Body of pancreas (tissue), 4 donors: ENCODE data around the gene OR14A16. TPM values are rescaled to one million over a fixed set of nuclear protein-coding genes. Genes with fewer than 3 reads are reported as not detected.

Experiments used
- ATAC-seq: fragments of 150-250 bp; one replicate; pipeline ENCODE4 v1.9.1; 2016
- DNase-seq, 4 donors: peaks; one replicate each; pipeline ENCODE4 v3.0.0-alpha.2; 2019
- H3K27ac ChIP-seq, 4 donors: fragments of 200-600 bp; sonication (generic); 1 replicate in 3 of 4; 2 replicates in 1 of 4; pipeline versions ENCODE4 v1.5.1 to v1.6.1; 2016 to 2019; ENCODE audit warnings: mild to moderate bottlenecking in 1 of 4, mixed read lengths in 1 of 4, moderate library complexity in 1 of 4
- H3K27me3 ChIP-seq, 2 donors: fragments of 200-600 bp; sonication (generic); one replicate each; pipeline ENCODE4 v1.6.0; 2016; ENCODE audit warnings: mild to moderate bottlenecking in 1 of 2
- H3K36me3 ChIP-seq, 2 donors: fragments of 200-600 bp; sonication (generic); replicated peaks in 1 of 2; 2 replicates each; pipeline ENCODE4 v1.5.1; 2016; ENCODE audit warnings: low read depth in 2 of 2; ENCODE audit not compliant: insufficient read depth in 1 of 2
- H3K4me1 ChIP-seq: fragments of 200-600 bp; sonication (generic); one replicate; pipeline ENCODE4 v1.6.0; 2016
- H3K4me3 ChIP-seq, 2 donors: fragments of 200-600 bp; sonication (generic); 1 replicate in 1 of 2; 2 replicates in 1 of 2; pipeline ENCODE4 v1.5.1; 2016 to 2019
- H3K9me3 ChIP-seq, 3 donors: fragments of 200-600 bp; sonication (generic); 1 replicate in 2 of 3; 2 replicates in 1 of 3; pipeline ENCODE4 v1.5.1; 2016
- POLR2A ChIP-seq, 3 donors: fragments of 450-650 bp; IDR thresholded peaks; one replicate each; pipeline ENCODE4 v1.6.1; 2016; ENCODE audit warnings: antibody characterized with exemption in 3 of 3, mild to moderate bottlenecking in 2 of 3
- WGBS, 2 donors: methylation state at CpG; one replicate each; pipeline ENCODE4 v1.1.5; 2017; 5-methylcytosine and 5-hydroxymethylcytosine counted together
- intact Hi-C: fragments of 100-400 bp; cut with DNase I; formaldehyde crosslinking; loops from one replicate; pipeline ENCODE4 v1.15.1; 2023
- total RNA-seq, 2 donors: library from RNA; depleted of rRNA; stranded (reverse); fragments of >200 nt; gene quantifications; one replicate each; pipeline ENCODE4 v1.1.0, GENCODE V29; 2016
- TF ChIP-seq, protein P1 (sequence below), 7 experiments: fragments of 450-650 bp in 4 of 7; fragments of 200-600 bp in 3 of 7; sonication (generic) in 3 of 7; IDR thresholded peaks; one replicate each; pipeline ENCODE4 v1.5.1; 2016 to 2019; ENCODE audit warnings: antibody characterized with exemption in 7 of 7

The OR14A16 gene, protein sequence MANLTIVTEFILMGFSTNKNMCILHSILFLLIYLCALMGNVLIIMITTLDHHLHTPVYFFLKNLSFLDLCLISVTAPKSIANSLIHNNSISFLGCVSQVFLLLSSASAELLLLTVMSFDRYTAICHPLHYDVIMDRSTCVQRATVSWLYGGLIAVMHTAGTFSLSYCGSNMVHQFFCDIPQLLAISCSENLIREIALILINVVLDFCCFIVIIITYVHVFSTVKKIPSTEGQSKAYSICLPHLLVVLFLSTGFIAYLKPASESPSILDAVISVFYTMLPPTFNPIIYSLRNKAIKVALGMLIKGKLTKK
- not detected for total RNA-seq

DNA sequence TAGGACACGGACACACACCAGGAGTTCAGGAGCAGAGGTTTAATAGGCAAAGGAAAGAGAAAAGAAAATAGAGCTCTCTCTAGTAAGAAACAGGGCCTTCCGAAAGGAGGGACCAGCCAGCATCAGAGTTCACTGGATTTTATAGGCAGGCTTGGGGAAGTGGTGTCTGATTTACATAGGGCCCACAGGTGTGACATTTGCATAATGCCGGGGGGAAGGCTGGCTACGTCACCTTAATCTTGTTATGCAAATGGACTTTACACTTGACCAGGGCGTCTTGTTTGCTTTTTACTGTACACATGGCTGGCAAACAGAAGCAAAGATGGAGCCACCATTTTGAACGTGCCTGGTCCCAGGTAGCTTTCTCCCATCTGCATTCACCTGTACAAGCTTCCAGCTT is at the start of gene OR14A16:
TSS of gene OR14A16 (minus strand) at position 97 of the 400 bp plus-strand sequence. CDS start 8,390 bp downstream, outside the sequence.
- TF ChIP-seq, protein P1, sequence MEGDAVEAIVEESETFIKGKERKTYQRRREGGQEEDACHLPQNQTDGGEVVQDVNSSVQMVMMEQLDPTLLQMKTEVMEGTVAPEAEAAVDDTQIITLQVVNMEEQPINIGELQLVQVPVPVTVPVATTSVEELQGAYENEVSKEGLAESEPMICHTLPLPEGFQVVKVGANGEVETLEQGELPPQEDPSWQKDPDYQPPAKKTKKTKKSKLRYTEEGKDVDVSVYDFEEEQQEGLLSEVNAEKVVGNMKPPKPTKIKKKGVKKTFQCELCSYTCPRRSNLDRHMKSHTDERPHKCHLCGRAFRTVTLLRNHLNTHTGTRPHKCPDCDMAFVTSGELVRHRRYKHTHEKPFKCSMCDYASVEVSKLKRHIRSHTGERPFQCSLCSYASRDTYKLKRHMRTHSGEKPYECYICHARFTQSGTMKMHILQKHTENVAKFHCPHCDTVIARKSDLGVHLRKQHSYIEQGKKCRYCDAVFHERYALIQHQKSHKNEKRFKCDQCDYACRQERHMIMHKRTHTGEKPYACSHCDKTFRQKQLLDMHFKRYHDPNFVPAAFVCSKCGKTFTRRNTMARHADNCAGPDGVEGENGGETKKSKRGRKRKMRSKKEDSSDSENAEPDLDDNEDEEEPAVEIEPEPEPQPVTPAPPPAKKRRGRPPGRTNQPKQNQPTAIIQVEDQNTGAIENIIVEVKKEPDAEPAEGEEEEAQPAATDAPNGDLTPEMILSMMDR (IDR thresholded peaks at IDR 0.05), result no peak
- no peak for TF ChIP-seq POLR2A (IDR thresholded peaks at IDR 0.05)

DNA sequence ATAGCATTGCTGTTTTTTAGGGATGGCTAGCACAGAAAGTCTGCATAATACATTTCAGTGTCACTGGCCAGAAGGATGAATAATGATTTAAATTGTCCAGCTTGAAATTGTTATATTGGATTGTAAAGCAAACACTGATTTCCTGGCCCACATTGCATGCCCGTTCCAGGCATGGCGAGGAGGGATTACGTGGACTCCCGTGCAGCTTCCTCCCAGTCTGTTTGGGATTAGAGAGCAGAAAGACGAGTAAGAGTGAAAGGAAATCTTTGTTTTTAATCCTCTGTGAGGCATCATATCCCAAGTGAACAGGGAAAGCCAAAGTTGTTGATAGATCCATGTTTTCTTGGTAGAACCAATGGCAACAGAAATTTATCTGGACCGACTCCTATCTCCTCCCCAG is 41.5 kb upstream of the OR14A16 start:
- Histone ChIP-seq H3K27ac (no peak overlapping the region), H3K4me1 (no peaks in the 10 kb centered on the region), H3K9me3 (peaks cover 0 to 4% (median 0%) of the 10 kb centered on the region in 3 donors), H3K4me3 (no peak overlapping the region), H3K27me3 (no peaks in the 10 kb centered on the region), H3K36me3 (no peaks in the 10 kb centered on the region)
- ATAC-seq (no peak), DNase-seq (no peak)
- WGBS, 2 donors, result 72 to 79% methylated on average over 6 of the region's 6 CpGs
- TF ChIP-seq, protein P1 (IDR thresholded peaks at IDR 0.05), result no peak
- no peak for TF ChIP-seq POLR2A (IDR thresholded peaks at IDR 0.05)
- intact Hi-C loops, result no loop called here

More for the DNA sequence above, at the start of gene OR14A16:
- intact Hi-C loops, result no loop called here
- Histone ChIP-seq H3K27ac (no peak within 1 kb of the TSS), H3K27me3 (no peaks in the 10 kb centered on the region), H3K9me3 (no peaks in the 10 kb centered on the region), H3K4me3 (no peak within 1 kb of the TSS), H3K4me1 (no peaks in the 10 kb centered on the region), H3K36me3 (no peaks in the 10 kb centered on the region)
- DNase-seq, result no peak
- ATAC-seq, result no peak
- 26 to 34% methylated on average over 6 of the region's 6 CpGs for WGBS, 2 donors

DNA sequence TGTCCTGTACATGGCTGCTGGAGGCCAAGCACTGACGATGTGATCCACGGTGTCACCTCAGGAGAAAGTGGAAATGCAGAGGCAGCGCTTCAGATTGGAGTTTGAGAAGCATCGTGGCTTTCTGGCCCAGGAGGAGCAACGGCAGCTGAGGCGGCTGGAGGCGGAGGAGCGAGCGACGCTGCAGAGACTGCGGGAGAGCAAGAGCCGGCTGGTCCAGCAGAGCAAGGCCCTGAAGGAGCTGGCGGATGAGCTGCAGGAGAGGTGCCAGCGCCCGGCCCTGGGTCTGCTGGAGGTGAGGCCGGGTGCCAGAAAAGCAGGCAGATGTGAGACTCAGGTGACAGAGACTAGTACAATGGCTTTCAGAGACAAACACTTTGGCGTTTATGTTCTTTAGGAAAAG is 40.7 kb upstream of the OR14A16 start:
- no peaks in the 10 kb centered on the region for H3K36me3 ChIP-seq
- intact Hi-C loops, result no loop called here
- DNase-seq, result no peak

DNA sequence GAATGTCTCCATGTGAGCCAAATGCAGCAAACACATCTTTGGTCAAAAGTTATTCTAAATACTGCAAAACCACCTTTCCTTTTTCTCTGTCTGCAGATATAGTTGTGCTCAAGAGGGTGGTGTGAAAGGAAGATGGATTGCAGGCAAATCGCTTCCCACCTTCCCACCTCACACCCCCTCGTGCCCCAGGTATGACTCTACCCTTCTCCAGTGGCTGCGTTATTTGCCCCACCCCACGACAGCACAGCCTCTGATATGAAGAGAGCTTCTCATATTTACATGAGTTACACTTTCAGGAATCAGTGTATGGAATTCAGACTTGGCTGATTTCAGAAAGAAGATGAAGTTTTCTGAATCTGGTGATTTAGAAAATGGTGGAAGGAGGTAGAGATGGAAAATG is 38.8 kb upstream of the OR14A16 start:
- intact Hi-C loops, result no loop called here
- no peak for ATAC-seq
- no peak for TF ChIP-seq POLR2A (IDR thresholded peaks at IDR 0.05)
- TF ChIP-seq, protein P1 (IDR thresholded peaks at IDR 0.05), result no peak

More for the DNA sequence above, 40.7 kb upstream of the OR14A16 start:
- H3K4me3 ChIP-seq, result no peak overlapping the region
- H3K27ac ChIP-seq, result no peak overlapping the region
- TF ChIP-seq, protein P1 (IDR thresholded peaks at IDR 0.05), result no peak
- TF ChIP-seq POLR2A (IDR thresholded peaks at IDR 0.05), result no peak
- no peaks in the 10 kb centered on the region for H3K9me3 ChIP-seq
- no peak for ATAC-seq
- WGBS, 2 donors, result 75 to 82% methylated on average over 17 of the region's 17 CpGs
- no peaks in the 10 kb centered on the region for H3K4me1 ChIP-seq
- H3K27me3 ChIP-seq, result no peaks in the 10 kb centered on the region

More for the DNA sequence above, 38.8 kb upstream of the OR14A16 start:
- Histone ChIP-seq H3K4me3 (no peak overlapping the region), H3K27ac (no peak overlapping the region), H3K9me3 (no peaks in the 10 kb centered on the region), H3K27me3 (no peaks in the 10 kb centered on the region), H3K4me1 (no peaks in the 10 kb centered on the region), H3K36me3 (no peaks in the 10 kb centered on the region)
- no peak for DNase-seq
- WGBS, 2 donors, result 45 to 69% methylated on average over 4 of the region's 4 CpGs
